Gastrocnemius medialis (tissue), 4 donors: ENCODE measurements around the gene TOP3A. TPM values are rescaled to one million over a fixed set of nuclear protein-coding genes. Genes with fewer than 3 reads are reported as not detected.

Experiments used
- ATAC-seq, 2 donors: fragments of 150-250 bp; one replicate each; pipeline ENCODE4 v1.9.1; 2016
- DNase-seq, 2 donors: peaks; one replicate each; pipeline ENCODE4 v3.0.0-alpha.2; 2019
- H3K27ac ChIP-seq, 4 donors: fragments of 200-600 bp; sonication (generic); 1 replicate in 1 of 4; 2 replicates in 3 of 4; pipeline ENCODE4 v1.5.1; 2016 to 2018; ENCODE audit warnings: mild to moderate bottlenecking in 2 of 4, moderate library complexity in 1 of 4
- H3K27me3 ChIP-seq, 3 donors: fragments of 200-600 bp; sonication (generic) in 2 of 3; 1 replicate in 1 of 3; 2 replicates in 2 of 3; pipeline versions ENCODE4 v1.5.1 to v1.6.0; 2016 to 2019; ENCODE audit warnings: mild to moderate bottlenecking in 1 of 3, moderate library complexity in 1 of 3
- H3K36me3 ChIP-seq, 2 donors: fragments of 200-600 bp; sonication (generic) in 1 of 2; one replicate each; pipeline ENCODE4 v1.5.1; 2017 to 2018
- H3K4me1 ChIP-seq, 2 donors: fragments of 200-600 bp; sonication (generic) in 1 of 2; one replicate each; pipeline ENCODE4 v1.5.1; 2016 to 2017; ENCODE audit warnings: mild to moderate bottlenecking in 2 of 2
- H3K4me3 ChIP-seq, 4 donors: fragments of 200-600 bp; sonication (generic) in 3 of 4; 1 replicate in 1 of 4; 2 replicates in 3 of 4; pipeline ENCODE4 v1.5.1; 2016 to 2019; ENCODE audit warnings: mild to moderate bottlenecking in 2 of 4
- H3K9me3 ChIP-seq, 3 donors: fragments of 200-600 bp; sonication (generic) in 2 of 3; 1 replicate in 1 of 3; 2 replicates in 2 of 3; pipeline ENCODE4 v1.5.1; 2016 to 2019
- POLR2A ChIP-seq, 2 donors: fragments of 450-650 bp; IDR thresholded peaks; one replicate each; pipeline ENCODE4 v1.6.1; 2017; ENCODE audit warnings: antibody characterized with exemption in 2 of 2, mild to moderate bottlenecking in 2 of 2, moderate library complexity in 2 of 2
- in situ Hi-C, 4 donors: fragments of 200-750 bp; cut with MboI; loops; one replicate each; pipeline versions ENCODE4 v1.15.0 to v1.8.0; 2017; ENCODE audit warnings: low sequenced_read_pairs in 4 of 4
- intact Hi-C: fragments of 100-400 bp; cut with DNase I; formaldehyde crosslinking; loops from one replicate; pipeline ENCODE4 v1.15.1; 2023; ENCODE audit warnings: low total_unique reads
- total RNA-seq, 4 donors: library from RNA; depleted of rRNA; stranded (reverse); fragments of >200 nt; gene quantifications; one replicate each; pipeline versions ENCODE4 v1.1.0 to v1.2.3, GENCODE V29; 2016
- TF ChIP-seq, protein P1 (sequence below), 5 experiments: fragments of 450-650 bp in 3 of 5; fragments of 200-600 bp in 2 of 5; sonication (generic) in 2 of 5; IDR thresholded peaks in 4 of 5; conservative IDR thresholded peaks in 1 of 5; 1 replicate in 4 of 5; 2 replicates in 1 of 5; pipeline ENCODE4 v1.5.1; 2016 to 2019; ENCODE audit warnings: antibody characterized with exemption in 5 of 5, mild to moderate bottlenecking in 3 of 5, moderate library complexity in 3 of 5

The TOP3A gene
- total RNA-seq, 4 donors from 2014 or later: 17.7 to 62.4 (median 22.1) TPM

DNA sequence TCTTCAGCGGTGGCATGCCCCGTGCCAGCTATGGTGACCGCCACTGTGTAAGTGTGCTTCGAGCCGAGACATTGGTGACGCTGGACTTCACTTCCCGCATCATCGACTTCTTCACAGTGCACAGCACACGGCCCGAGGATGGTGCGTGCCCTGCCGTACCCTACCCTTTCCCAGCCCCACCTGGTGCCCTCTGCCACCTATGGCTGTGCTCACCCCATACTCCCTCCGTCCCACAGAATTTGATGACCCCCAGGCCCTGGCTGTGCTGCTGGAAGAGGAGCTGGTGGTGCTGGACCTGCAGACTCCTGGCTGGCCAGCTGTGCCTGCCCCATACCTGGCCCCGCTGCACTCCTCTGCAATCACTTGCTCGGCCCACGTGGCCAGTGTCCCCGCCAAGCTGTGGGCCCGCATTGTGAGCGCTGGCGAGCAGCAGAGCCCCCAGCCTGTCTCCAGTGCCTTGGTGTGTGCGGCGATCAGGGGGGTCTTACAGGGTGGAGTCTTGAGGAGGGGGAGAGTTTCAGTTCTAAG, 79.9 kb downstream of the TOP3A start:
- intact Hi-C loops: no loop called here
- TF ChIP-seq, protein P1, sequence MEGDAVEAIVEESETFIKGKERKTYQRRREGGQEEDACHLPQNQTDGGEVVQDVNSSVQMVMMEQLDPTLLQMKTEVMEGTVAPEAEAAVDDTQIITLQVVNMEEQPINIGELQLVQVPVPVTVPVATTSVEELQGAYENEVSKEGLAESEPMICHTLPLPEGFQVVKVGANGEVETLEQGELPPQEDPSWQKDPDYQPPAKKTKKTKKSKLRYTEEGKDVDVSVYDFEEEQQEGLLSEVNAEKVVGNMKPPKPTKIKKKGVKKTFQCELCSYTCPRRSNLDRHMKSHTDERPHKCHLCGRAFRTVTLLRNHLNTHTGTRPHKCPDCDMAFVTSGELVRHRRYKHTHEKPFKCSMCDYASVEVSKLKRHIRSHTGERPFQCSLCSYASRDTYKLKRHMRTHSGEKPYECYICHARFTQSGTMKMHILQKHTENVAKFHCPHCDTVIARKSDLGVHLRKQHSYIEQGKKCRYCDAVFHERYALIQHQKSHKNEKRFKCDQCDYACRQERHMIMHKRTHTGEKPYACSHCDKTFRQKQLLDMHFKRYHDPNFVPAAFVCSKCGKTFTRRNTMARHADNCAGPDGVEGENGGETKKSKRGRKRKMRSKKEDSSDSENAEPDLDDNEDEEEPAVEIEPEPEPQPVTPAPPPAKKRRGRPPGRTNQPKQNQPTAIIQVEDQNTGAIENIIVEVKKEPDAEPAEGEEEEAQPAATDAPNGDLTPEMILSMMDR (IDR thresholded peaks at IDR 0.05 in 4 of 5, conservative IDR thresholded peaks at IDR 0.05 in 1 of 5): no peak
- no peak for TF ChIP-seq POLR2A (IDR thresholded peaks at IDR 0.05)
- H3K27ac ChIP-seq: no peak overlapping the region
- no peak for DNase-seq
- no peaks in the 10 kb centered on the region for H3K9me3 ChIP-seq
- H3K27me3 ChIP-seq: no peaks in the 10 kb centered on the region
- in situ Hi-C loops: no loop called here
- no peak overlapping the region for H3K4me3 ChIP-seq
- ATAC-seq: no peak
- no peaks in the 10 kb centered on the region for H3K4me1 ChIP-seq
- peaks cover 0 to 7% of the 10 kb centered on the region in 2 donors for H3K36me3 ChIP-seq

DNA sequence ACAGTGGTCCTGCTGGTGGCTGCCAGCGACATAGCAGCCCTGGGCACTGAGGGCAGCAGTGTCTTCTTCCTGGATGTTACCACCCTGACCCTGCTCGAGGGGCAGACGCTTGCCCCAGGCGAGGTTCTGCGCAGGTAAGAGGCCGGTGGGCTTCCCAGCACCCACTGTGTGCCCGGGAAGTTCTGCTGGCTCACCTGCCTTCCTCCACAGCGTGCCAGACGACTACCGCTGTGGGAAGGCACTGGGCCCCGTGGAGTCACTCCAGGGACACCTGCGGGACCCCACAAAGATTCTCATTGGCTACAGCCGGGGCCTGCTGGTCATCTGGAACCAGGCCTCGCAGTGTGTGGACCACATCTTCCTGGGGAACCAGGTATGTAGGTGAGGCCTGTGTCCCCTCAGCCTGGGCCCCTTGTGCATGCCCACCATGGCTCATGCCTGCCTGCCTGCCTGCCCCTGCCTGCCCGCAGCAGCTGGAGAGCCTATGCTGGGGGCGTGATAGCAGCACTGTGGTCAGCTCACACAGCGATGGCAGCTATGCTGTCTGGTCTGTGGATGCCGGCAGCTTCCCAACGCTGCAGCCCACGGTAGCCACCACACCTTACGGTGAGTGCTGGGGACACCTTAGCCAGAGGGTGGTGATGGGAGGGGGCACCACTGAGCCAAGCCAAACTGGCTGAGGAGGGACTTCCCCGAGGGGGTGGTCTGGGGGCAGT, 80.8 kb downstream of the TOP3A start:
- no peak overlapping the region for H3K4me3 ChIP-seq
- no peaks in the 10 kb centered on the region for H3K27me3 ChIP-seq
- peaks cover 0 to 7% of the 10 kb centered on the region in 2 donors for H3K36me3 ChIP-seq
- no peak for TF ChIP-seq POLR2A (IDR thresholded peaks at IDR 0.05)
- TF ChIP-seq, protein P1 (IDR thresholded peaks at IDR 0.05 in 4 of 5, conservative IDR thresholded peaks at IDR 0.05 in 1 of 5): no peak
- no peaks in the 10 kb centered on the region for H3K9me3 ChIP-seq
- no peaks in the 10 kb centered on the region for H3K4me1 ChIP-seq
- no peak for ATAC-seq
- DNase-seq: no peak
- in situ Hi-C loops: no loop called here
- no peak overlapping the region for H3K27ac ChIP-seq
- intact Hi-C loops: no loop called here

- intact Hi-C loops: no loop called here
- Histone ChIP-seq H3K36me3 (peaks cover 0 to 7% of the 10 kb centered on the region in 2 donors), H3K27me3 (no peaks in the 10 kb centered on the region), H3K27ac (no peak overlapping the region), H3K4me3 (no peak overlapping the region), H3K4me1 (peaks cover 6% of the 10 kb centered on the region in 2 donors), H3K9me3 (no peaks in the 10 kb centered on the region)
- TF ChIP-seq, protein P1 (IDR thresholded peaks at IDR 0.05 in 4 of 5, conservative IDR thresholded peaks at IDR 0.05 in 1 of 5): no peak
- TF ChIP-seq POLR2A (IDR thresholded peaks at IDR 0.05): no peak
- in situ Hi-C loops: no loop called here
- DNase-seq: no peak
- ATAC-seq: no peak
Measured at GRCh38 chr17:18231164-18231563, 83.6 kb downstream of the TOP3A start.

DNA sequence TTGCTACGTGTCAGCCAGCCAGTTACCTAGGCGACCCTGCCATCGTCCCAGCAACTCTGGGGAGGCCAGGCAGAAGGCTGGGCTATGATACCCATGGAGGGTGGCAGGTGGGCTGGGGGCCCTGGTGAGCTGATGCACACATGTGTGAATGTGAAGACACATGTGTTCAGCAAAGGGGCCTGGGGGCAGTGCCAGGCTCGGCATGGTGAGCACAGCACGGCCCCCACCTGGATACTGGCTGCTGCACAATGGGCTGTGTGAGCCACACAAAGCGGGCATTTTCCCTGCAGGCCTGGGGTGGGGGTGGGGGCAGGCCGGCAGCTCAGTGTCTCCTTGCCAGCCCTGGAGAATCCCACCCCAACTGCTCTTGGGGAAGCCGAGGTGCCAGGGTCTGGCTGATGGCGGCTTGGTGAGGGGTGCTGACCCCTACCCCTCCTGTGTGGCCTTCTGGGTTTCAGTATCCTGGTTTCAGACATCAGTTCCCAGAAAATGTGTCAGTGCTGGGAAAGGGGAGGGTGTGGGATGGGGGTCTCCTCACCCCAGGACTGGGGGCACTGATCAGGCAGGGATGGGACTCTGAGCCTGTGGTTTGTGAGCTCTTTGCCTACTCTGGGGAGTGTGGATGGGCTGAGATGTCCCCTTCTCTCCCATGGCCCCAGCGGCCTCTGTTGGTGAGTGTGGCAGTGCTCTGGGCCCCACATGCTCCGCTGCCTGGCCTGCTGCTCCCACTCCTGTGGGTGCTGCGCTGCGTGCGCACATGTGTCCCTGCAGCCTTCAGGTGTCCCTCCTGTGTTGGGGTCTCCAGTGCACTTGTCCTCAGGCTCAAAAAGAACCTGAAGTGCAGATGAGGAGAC, 84.3 kb downstream of the TOP3A start:
- H3K4me3 ChIP-seq: no peak overlapping the region
- in situ Hi-C loops: no loop called here
- peaks cover 8 to 9% of the 10 kb centered on the region in 2 donors for H3K4me1 ChIP-seq

More for the DNA sequence above, 84.3 kb downstream of the TOP3A start:
- Histone ChIP-seq H3K27ac (no peak overlapping the region), H3K36me3 (peaks cover 0 to 7% of the 10 kb centered on the region in 2 donors), H3K27me3 (no peaks in the 10 kb centered on the region), H3K9me3 (no peaks in the 10 kb centered on the region)
- TF ChIP-seq, protein P1 (IDR thresholded peaks at IDR 0.05 in 4 of 5, conservative IDR thresholded peaks at IDR 0.05 in 1 of 5): no peak
- no peak for TF ChIP-seq POLR2A (IDR thresholded peaks at IDR 0.05)
- DNase-seq (no peak), ATAC-seq (no peak)
- intact Hi-C loops: no loop called here
